CD8-positive, alpha-beta memory T cell (primary cell): ENCODE results near the gene OR4D9. TPM values are rescaled to one million over a fixed set of nuclear protein-coding genes. Genes with fewer than 3 reads are reported as not detected.

Experiments
- CTCF ChIA-PET: fragments of 350-600 bp; sonication (Branson Sonifier 250); formaldehyde crosslinking; loops from one replicate; lab custom pipeline; 2021; ENCODE audit warnings: antibody characterized with exemption; lab: Charles Lee
- POLR2A ChIA-PET: fragments of 350-600 bp; sonication (Branson Sonifier 250); formaldehyde crosslinking; loops from one replicate; lab custom pipeline; 2021; ENCODE audit warnings: antibody characterized with exemption; lab: Charles Lee
- DNase-seq, 5 donors: peaks; one replicate each; pipeline versions ENCODE4 v3.0.0 to v3.0.0-alpha.2; 2020 to 2022; ENCODE audit warnings: mixed read lengths in 1 of 5
- H3K27ac ChIP-seq: one replicate; pipeline ENCODE4 v1.7.0; 2013; ENCODE audit warnings: low read depth, mild to moderate bottlenecking, low read length, moderate library complexity
- H3K27me3 ChIP-seq: 2 replicates; pipeline ENCODE4 v1.7.0; 2013; ENCODE audit warnings: low read length, mild to moderate bottlenecking; ENCODE audit not compliant: insufficient read depth, poor library complexity, severe bottlenecking
- H3K36me3 ChIP-seq: 2 replicates; pipeline ENCODE4 v1.7.0; 2013; ENCODE audit warnings: mild to moderate bottlenecking, low read length, moderate library complexity; ENCODE audit not compliant: insufficient read depth
- H3K4me1 ChIP-seq: 2 replicates; pipeline ENCODE4 v1.7.0; 2013; ENCODE audit warnings: mild to moderate bottlenecking, low read length, moderate library complexity; ENCODE audit not compliant: insufficient read depth
- H3K4me3 ChIP-seq: 2 replicates; pipeline ENCODE4 v1.7.0; 2013; ENCODE audit warnings: mild to moderate bottlenecking, low read length
- H3K9me3 ChIP-seq: 2 replicates; pipeline ENCODE4 v1.7.0; 2013; ENCODE audit warnings: mild to moderate bottlenecking, low read length
- H3K27ac Mint-ChIP-seq, 8 donors: one replicate each; pipeline ENCODE4 v1.8.0; 2020 to 2021; ENCODE audit warnings: mixed read lengths in 8 of 8, mild to moderate bottlenecking in 6 of 8, inconsistent platforms in 3 of 8, moderate library complexity in 3 of 8
- H3K27me3 Mint-ChIP-seq, 2 donors: one replicate each; pipeline ENCODE4 v1.8.0; 2020 to 2021; ENCODE audit warnings: mixed read lengths in 2 of 2, mild to moderate bottlenecking in 1 of 2, moderate library complexity in 1 of 2
- H3K36me3 Mint-ChIP-seq, 3 donors: one replicate each; pipeline ENCODE4 v1.8.0; 2020 to 2021; ENCODE audit warnings: mixed read lengths in 3 of 3, inconsistent platforms in 1 of 3, mild to moderate bottlenecking in 1 of 3
- H3K4me1 Mint-ChIP-seq, 3 donors: one replicate each; pipeline ENCODE4 v1.8.0; 2020 to 2021; ENCODE audit warnings: mixed read lengths in 3 of 3, inconsistent platforms in 1 of 3, mild to moderate bottlenecking in 1 of 3
- H3K4me3 Mint-ChIP-seq, 7 donors: one replicate each; pipeline ENCODE4 v1.8.0; 2020 to 2021; ENCODE audit warnings: mixed read lengths in 7 of 7, mild to moderate bottlenecking in 6 of 7, moderate library complexity in 4 of 7, inconsistent platforms in 2 of 7
- H3K9me3 Mint-ChIP-seq, 5 donors: one replicate each; pipeline ENCODE4 v1.8.0; 2020 to 2022; ENCODE audit warnings: mixed read lengths in 5 of 5, mild to moderate bottlenecking in 3 of 5, moderate library complexity in 2 of 5, inconsistent platforms in 1 of 5
- polyA plus RNA-seq: library from polyadenylated mRNA; unstranded; fragments of 300-500 nt; fragmentation: Illumina TruSeq; gene quantifications from one replicate; pipeline ENCODE4 v1.2.3, GENCODE V29; 2021
- total RNA-seq, 2 experiments: library from RNA; stranded (reverse); gene quantifications; one replicate each; pipeline ENCODE4 v1.2.3, GENCODE V29; 2021

Gene OR4D9
- total and polyA plus RNA-seq, 3 experiments from 2014 or later, result not detected

DNA sequence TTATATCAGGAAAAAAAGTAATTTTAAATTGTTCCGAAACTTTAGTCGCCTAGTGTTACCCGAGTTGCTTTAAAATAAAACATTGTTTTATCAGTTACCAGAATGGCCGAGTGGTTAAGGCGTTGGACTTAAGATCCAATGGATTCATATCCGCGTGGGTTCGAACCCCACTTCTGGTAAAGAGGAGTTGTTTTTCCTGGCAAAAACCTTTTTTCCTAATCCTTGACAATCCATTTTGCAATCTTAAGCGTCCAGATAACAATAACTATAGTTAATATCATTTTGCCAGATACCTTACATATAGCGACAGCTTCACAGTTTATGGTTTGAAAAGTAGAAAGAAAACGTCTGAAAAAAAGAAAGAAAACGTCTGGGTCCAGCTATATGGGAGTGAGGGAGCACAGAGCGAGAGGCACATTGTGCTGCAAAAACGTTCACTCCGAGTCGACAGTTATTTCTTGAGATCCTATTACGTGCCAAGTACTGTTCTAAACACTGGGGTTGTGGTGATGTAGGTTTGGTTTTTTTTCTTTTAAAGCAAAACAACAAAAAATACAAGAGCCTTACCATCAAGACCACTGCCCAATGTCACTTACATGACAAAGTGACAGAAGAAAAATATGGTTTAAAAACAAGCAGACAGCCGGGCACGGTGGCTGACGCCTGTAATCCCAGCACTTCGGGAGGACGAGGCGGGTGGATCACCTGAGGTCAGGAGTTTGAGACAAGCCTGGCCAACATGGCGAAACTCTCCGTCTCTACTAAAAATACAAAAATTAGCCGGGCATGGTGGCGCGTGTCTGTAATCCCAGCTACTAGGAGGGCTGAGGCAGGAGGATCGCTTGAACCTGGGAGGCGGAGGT is 40.6 kb downstream of the OR4D9 start:
- Mint-ChIP-seq H3K27me3 (peaks cover 0 to 18% of the 10 kb centered on the region in 2 donors), H3K36me3 (peaks cover 0 to 12% (median 0%) of the 10 kb centered on the region in 3 donors), H3K4me1 (peaks cover 40 to 50% (median 48%) of the 10 kb centered on the region in 3 donors), H3K27ac (peak overlapping the region in 5 of 8 donors; percentile 26 to 99 (median 47)), H3K4me3 (peak overlapping the region; percentile 85 to 96 (median 91)), H3K9me3 (peaks cover 0 to 8% (median 0%) of the 10 kb centered on the region in 5 donors)
- Histone ChIP-seq H3K27me3 (no peaks in the 10 kb centered on the region), H3K4me3 (peak overlapping the region; percentile 82), H3K36me3 (no peaks in the 10 kb centered on the region), H3K9me3 (no peaks in the 10 kb centered on the region), H3K27ac (peak overlapping the region; percentile 69), H3K4me1 (peaks cover 26% of the 10 kb centered on the region)
- DNase-seq, result no peak
- ChIA-PET POLR2A (interaction anchor here (1.1 to 3.1 kb wide), 2 partner anchors 8 to 11 kb away, joined by 3 to 21 read pairs; no protein-coding TSS in a partner anchor), CTCF (interaction anchor here (1.0 to 3.0 kb wide), 3 partner anchors 9 to 66 kb away, joined by 3 to 20 read pairs (median 3); no protein-coding TSS in a partner anchor)

GRCh38 chr11:59552844-59553243 is 41.5 kb downstream of the OR4D9 start:
- H3K27ac ChIP-seq, result no peak overlapping the region

DNA sequence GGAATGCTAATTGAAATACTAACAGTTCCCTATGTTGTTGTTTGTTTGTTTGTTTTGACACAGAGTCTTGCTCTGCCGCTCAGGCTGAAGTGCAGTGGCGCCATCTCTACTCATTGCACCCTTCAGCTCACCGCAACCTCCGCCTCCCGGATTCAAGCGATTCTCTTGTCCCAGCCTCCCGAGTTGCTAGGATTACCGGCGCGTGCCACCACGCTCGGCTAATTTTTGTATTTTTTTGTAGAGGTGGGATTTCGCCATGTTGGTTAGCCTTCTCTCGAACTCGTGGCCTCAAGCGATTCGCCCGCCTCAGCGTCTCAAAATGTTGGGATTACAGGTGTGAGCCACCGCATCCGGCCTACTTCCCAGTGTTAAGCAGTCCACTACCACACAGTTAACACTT is 42.0 kb downstream of the OR4D9 start:
- H3K9me3 Mint-ChIP-seq, result peaks cover 0 to 8% (median 0%) of the 10 kb centered on the region in 5 donors
- H3K27ac Mint-ChIP-seq, result peak overlapping the region in 1 of 8 donors; percentile 70
- Histone ChIP-seq H3K27me3 (no peaks in the 10 kb centered on the region), H3K4me3 (no peak overlapping the region), H3K4me1 (peaks cover 37% of the 10 kb centered on the region), H3K36me3 (no peaks in the 10 kb centered on the region), H3K9me3 (no peaks in the 10 kb centered on the region), H3K27ac (no peak overlapping the region)
- no peak for DNase-seq
- peaks cover 49 to 60% (median 60%) of the 10 kb centered on the region in 3 donors for H3K4me1 Mint-ChIP-seq
- POLR2A ChIA-PET, result no interaction called here
- CTCF ChIA-PET, result interaction anchor here (1.6 kb wide), 1 partner anchor 16 kb away, joined by 4 read pairs; no protein-coding TSS in a partner anchor
- peaks cover 0 to 12% (median 0%) of the 10 kb centered on the region in 3 donors for H3K36me3 Mint-ChIP-seq
- peak overlapping the region in 2 of 7 donors; percentile 33 to 96 for H3K4me3 Mint-ChIP-seq
- H3K27me3 Mint-ChIP-seq, result peaks cover 0 to 18% of the 10 kb centered on the region in 2 donors

More at GRCh38 chr11:59552844-59553243, 41.5 kb downstream of the OR4D9 start:
- DNase-seq, result no peak
- Histone ChIP-seq H3K4me1 (peaks cover 32% of the 10 kb centered on the region), H3K36me3 (no peaks in the 10 kb centered on the region), H3K9me3 (no peaks in the 10 kb centered on the region), H3K4me3 (no peak overlapping the region), H3K27me3 (no peaks in the 10 kb centered on the region)
- peak overlapping the region in 6 of 7 donors; percentile 5 to 96 (median 46) for H3K4me3 Mint-ChIP-seq
- H3K4me1 Mint-ChIP-seq, result peaks cover 46 to 57% (median 55%) of the 10 kb centered on the region in 3 donors
- peak overlapping the region in 3 of 8 donors; percentile 1 to 70 (median 17) for H3K27ac Mint-ChIP-seq
- peaks cover 0 to 18% of the 10 kb centered on the region in 2 donors for H3K27me3 Mint-ChIP-seq
- peaks cover 0 to 8% (median 0%) of the 10 kb centered on the region in 5 donors for H3K9me3 Mint-ChIP-seq
- ChIA-PET POLR2A (no interaction called here), CTCF (interaction anchor here (1.6 kb wide), 1 partner anchor 15 kb away, joined by 4 read pairs; no protein-coding TSS in a partner anchor)
- peaks cover 0 to 12% (median 0%) of the 10 kb centered on the region in 3 donors for H3K36me3 Mint-ChIP-seq

GRCh38 chr11:59555601-59556114 is 44.3 kb downstream of the OR4D9 start:
- peaks cover 0 to 11% (median 2%) of the 10 kb centered on the region in 3 donors for H3K36me3 Mint-ChIP-seq
- peaks cover 0 to 22% of the 10 kb centered on the region in 2 donors for H3K27me3 Mint-ChIP-seq
- H3K4me1 Mint-ChIP-seq, result peaks cover 50 to 63% (median 57%) of the 10 kb centered on the region in 3 donors
- Histone ChIP-seq H3K27ac (peak overlapping the region; percentile 17), H3K36me3 (no peaks in the 10 kb centered on the region), H3K27me3 (no peaks in the 10 kb centered on the region), H3K9me3 (no peaks in the 10 kb centered on the region), H3K4me1 (peaks cover 42% of the 10 kb centered on the region), H3K4me3 (peak overlapping the region; percentile 53)
- CTCF ChIA-PET, result interaction anchor here (1.0 kb wide), 1 partner anchor 17 kb away, joined by 3 read pairs; no protein-coding TSS in a partner anchor
- H3K27ac Mint-ChIP-seq, result peak overlapping the region in 6 of 8 donors; percentile 39 to 99 (median 58)
- H3K9me3 Mint-ChIP-seq, result peaks cover 0 to 7% (median 3%) of the 10 kb centered on the region in 5 donors
- no peak for DNase-seq
- H3K4me3 Mint-ChIP-seq, result peak overlapping the region; percentile 67 to 88 (median 79)
- POLR2A ChIA-PET, result no interaction called here

- Histone ChIP-seq H3K4me3 (peak overlapping the region; percentile 53), H3K27me3 (no peaks in the 10 kb centered on the region), H3K9me3 (no peaks in the 10 kb centered on the region), H3K36me3 (no peaks in the 10 kb centered on the region), H3K27ac (peak overlapping the region; percentile 17), H3K4me1 (peaks cover 44% of the 10 kb centered on the region)
- Mint-ChIP-seq H3K36me3 (peaks cover 0 to 6% (median 2%) of the 10 kb centered on the region in 3 donors), H3K9me3 (peaks cover 0 to 4% (median 2%) of the 10 kb centered on the region in 5 donors), H3K4me1 (peaks cover 47 to 63% (median 57%) of the 10 kb centered on the region in 3 donors), H3K27me3 (peaks cover 0 to 16% of the 10 kb centered on the region in 2 donors), H3K4me3 (peak overlapping the region; percentile 67 to 88 (median 80)), H3K27ac (peak overlapping the region; percentile 15 to 99 (median 62))
- ChIA-PET CTCF (interaction anchor here (1.0 to 1.5 kb wide), 4 partner anchors 10 to 113 kb away, joined by 3 to 6 read pairs (median 6); partner anchors contain the start of gene PATL1), POLR2A (interaction anchor here (0.7 to 0.8 kb wide), 2 partner anchors 10 to 59 kb away, joined by 3 to 4 read pairs; partner anchors contain the start of gene OSBP)
- peak in 4 of 5 donors; percentile 18 to 59 (median 44) for DNase-seq
Measured at GRCh38 chr11:59556115-59556916, 45.0 kb downstream of the OR4D9 start.

DNA sequence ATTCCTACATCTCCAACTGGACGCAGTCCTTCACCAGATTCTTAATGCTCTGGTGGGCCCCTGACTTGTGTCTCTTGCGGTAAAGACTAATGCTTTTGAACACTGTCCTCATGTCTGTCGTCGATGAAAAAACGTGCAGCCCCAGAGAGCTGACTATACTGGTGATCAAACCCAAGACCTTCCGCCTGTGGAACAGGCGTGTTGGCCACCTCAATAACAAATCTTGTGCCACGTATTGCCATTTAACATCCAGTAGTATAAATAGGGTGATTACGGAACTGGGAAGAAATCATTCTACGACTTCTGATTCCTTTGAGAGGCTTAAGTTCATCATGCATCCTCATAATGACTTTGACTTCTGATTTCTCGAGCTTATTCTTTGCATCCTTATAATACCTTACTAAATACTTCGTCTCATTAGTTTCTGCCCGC is 45.6 kb downstream of the OR4D9 start:
- no peaks in the 10 kb centered on the region for H3K27me3 ChIP-seq
- H3K9me3 ChIP-seq, result no peaks in the 10 kb centered on the region
- H3K36me3 ChIP-seq, result no peaks in the 10 kb centered on the region
- H3K4me1 Mint-ChIP-seq, result peaks cover 46 to 63% (median 57%) of the 10 kb centered on the region in 3 donors
- H3K36me3 Mint-ChIP-seq, result peaks cover 0 to 6% (median 2%) of the 10 kb centered on the region in 3 donors
- peaks cover 0 to 4% (median 2%) of the 10 kb centered on the region in 5 donors for H3K9me3 Mint-ChIP-seq
- H3K27ac Mint-ChIP-seq, result peak overlapping the region; percentile 23 to 99 (median 66)
- peak overlapping the region; percentile 15 for H3K4me3 ChIP-seq
- H3K27me3 Mint-ChIP-seq, result peaks cover 0 to 16% of the 10 kb centered on the region in 2 donors
- DNase-seq, result no peak
- peak overlapping the region; percentile 17 for H3K27ac ChIP-seq
- H3K4me3 Mint-ChIP-seq, result peak overlapping the region; percentile 67 to 85 (median 80)
- ChIA-PET POLR2A (interaction anchor here (0.8 kb wide), 1 partner anchor 59 kb away, joined by 4 read pairs; the partner anchor contains the start of gene OSBP), CTCF (interaction anchor here (1.3 to 1.5 kb wide), 3 partner anchors 9 to 112 kb away, joined by 5 to 6 read pairs (median 6); partner anchors contain the start of gene PATL1)
- peaks cover 43% of the 10 kb centered on the region for H3K4me1 ChIP-seq
